ENCODE results near the gene ZNF787. TPM values are rescaled to one million over a fixed set of nuclear protein-coding genes. Genes with fewer than 3 reads are reported as not detected.
A peak's percentile ranks its signal among the peaks of the same experiment; 100 is the strongest.

ZNF787 gene
- total RNA-seq, 4 donors from 2014 or later: 7.8 to 21.3 (median 14.2) TPM

GRCh38 chr19:56123266-56123891 lies 2.3 kb upstream of the ZNF787 start:
- Histone ChIP-seq H3K27me3 (no peaks in the 10 kb centered on the region), H3K36me3 (no peaks in the 10 kb centered on the region), H3K4me1 (peaks cover 19% of the 10 kb centered on the region in 2 donors), H3K27ac (no peak overlapping the region), H3K9me3 (no peaks in the 10 kb centered on the region), H3K4me3 (replicated peaks in 1 of 3) (no peak overlapping the region)
- no peak for DNase-seq
- 84 to 89% methylated on average over 16 of the region's 16 CpGs for WGBS, 2 donors
- intact Hi-C loops (cut with DNase I): no loop called here
- no peak for TF ChIP-seq POLR2A (IDR thresholded peaks at IDR 0.05)
- no peak for TF ChIP-seq CTCF (IDR thresholded peaks at IDR 0.05)

GRCh38 chr19:56120371-56121179 lies 520 bp downstream of the ZNF787 start:
- H3K4me1 ChIP-seq: peaks cover 19 to 27% of the 10 kb centered on the region in 2 donors
- H3K27me3 ChIP-seq: no peaks in the 10 kb centered on the region
- H3K27ac ChIP-seq: peak overlapping the region; percentile 87 to 90 (median 88)
- TF ChIP-seq POLR2A (IDR thresholded peaks at IDR 0.05) (no peak), CTCF (IDR thresholded peaks at IDR 0.05) (no peak)
- intact Hi-C loops (cut with DNase I): no loop called here
- no peaks in the 10 kb centered on the region for H3K36me3 ChIP-seq
- WGBS, 2 donors: 0% methylated on average over 30 of the region's 99 CpGs; no CpG with 5 or more reads in 1 of the 2 donors
- DNase-seq: peak; percentile 43 to 54
- no peaks in the 10 kb centered on the region for H3K9me3 ChIP-seq
- peak overlapping the region; percentile 37 to 68 (median 59) for H3K4me3 ChIP-seq (replicated peaks in 1 of 3)

DNA sequence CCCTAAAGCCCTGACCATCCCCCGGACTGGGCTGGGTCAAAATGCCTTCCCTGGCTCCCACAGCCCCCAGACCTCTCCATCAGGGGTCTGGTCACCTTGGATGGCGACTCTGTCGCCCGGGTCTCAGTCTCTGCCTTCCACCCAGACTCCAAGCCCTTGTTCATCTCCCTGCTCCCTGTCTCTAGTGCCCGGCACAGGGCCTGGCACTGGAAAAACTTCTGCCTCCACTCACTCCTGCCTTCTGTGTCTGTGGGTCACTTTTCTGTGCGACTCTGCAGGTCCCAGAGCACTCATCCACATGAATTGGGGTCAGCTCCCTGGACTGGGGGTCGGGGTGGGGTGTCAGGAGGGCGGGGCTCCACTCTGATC lies 1.1 kb downstream of the ZNF787 start:
- no peaks in the 10 kb centered on the region for H3K36me3 ChIP-seq
- intact Hi-C loops (cut with DNase I): no loop called here
- peaks cover 19 to 28% of the 10 kb centered on the region in 2 donors for H3K4me1 ChIP-seq
- H3K4me3 ChIP-seq (replicated peaks in 1 of 3): peak overlapping the region; percentile 9 to 59 (median 37)
- peak overlapping the region; percentile 58 to 90 (median 62) for H3K27ac ChIP-seq
- TF ChIP-seq POLR2A (IDR thresholded peaks at IDR 0.05) (no peak), CTCF (IDR thresholded peaks at IDR 0.05) (no peak)
- DNase-seq: no peak
- H3K9me3 ChIP-seq: no peaks in the 10 kb centered on the region
- 20 to 21% methylated on average over 1 to 6 of the region's 8 CpGs for WGBS, 2 donors
- no peaks in the 10 kb centered on the region for H3K27me3 ChIP-seq

GRCh38 chr19:56119582-56119978 lies 1.5 kb downstream of the ZNF787 start:
- intact Hi-C loops (cut with DNase I): no loop called here
- TF ChIP-seq POLR2A (IDR thresholded peaks at IDR 0.05) (no peak), CTCF (IDR thresholded peaks at IDR 0.05) (no peak)

More at GRCh38 chr19:56119582-56119978, 1.5 kb downstream of the ZNF787 start:
- Histone ChIP-seq H3K36me3 (no peaks in the 10 kb centered on the region), H3K4me1 (peaks cover 19 to 32% of the 10 kb centered on the region in 2 donors), H3K9me3 (no peaks in the 10 kb centered on the region), H3K27me3 (no peaks in the 10 kb centered on the region), H3K27ac (peak overlapping the region in 1 of 3 donors; percentile 90), H3K4me3 (replicated peaks in 1 of 3) (peak overlapping the region in 1 of 3 donors; percentile 59)
- WGBS, 2 donors: 45 to 46% methylated on average over 13 to 15 of the region's 16 CpGs
- no peak for DNase-seq

Measured in thyroid gland (tissue), 4 donors.